ENCODE measurements around the gene PLA2G7. TPM values are rescaled to one million over a fixed set of nuclear protein-coding genes. Genes with fewer than 3 reads are reported as not detected.

Gene PLA2G7
- total RNA-seq, result not detected in 2 replicates

GRCh38 chr6:46734867-46735719 is at the start of gene PLA2G7:
PLA2G7 (minus strand) TSS chr6:46735375; CDS start chr6:46722891, 12,484 bp downstream.

GRCh38 chr6:46746696-46747095 is 11.5 kb upstream of the PLA2G7 start, which contains the start of gene ANKRD66:
ANKRD66 (plus strand) TSS chr6:46746933; CDS start chr6:46751949, 5,016 bp downstream.

GRCh38 chr6:46687619-46688097 is 47.5 kb downstream of the PLA2G7 start, which contains the start of gene TDRD6:
TDRD6 (plus strand) TSS chr6:46687885; CDS start chr6:46688129, 244 bp downstream.

Other genes with a start within 250 kb of the PLA2G7 start
- gene RCAN2, start 243.9 kb downstream of the PLA2G7 start, total RNA-seq, result 0.05 TPM in 1 of 2 replicates, not detected in the other
- 0.30 TPM in 1 of 2 replicates, not detected in the other for gene CYP39A1, start 82.6 kb downstream of the PLA2G7 start, total RNA-seq
- gene SLC25A27, start 82.4 kb downstream of the PLA2G7 start, total RNA-seq, result 2.4 and 3.6 TPM in 2 replicates
- under 0.01 and 0.05 TPM in 2 replicates for gene TDRD6, start 47.5 kb downstream of the PLA2G7 start, total RNA-seq
- not detected in 2 replicates for gene ANKRD66, start 11.6 kb upstream of the PLA2G7 start, total RNA-seq
- not detected in 2 replicates for gene MEP1A, start 58.0 kb upstream of the PLA2G7 start, total RNA-seq
- gene ADGRF5, start 186.6 kb upstream of the PLA2G7 start, total RNA-seq, result under 0.01 and 0.09 TPM in 2 replicates

All from smooth muscle cell of the umbilical artery (primary cell).